SIG-M5 (cell line): ENCODE results near the gene DKKL1.

Experiments used
- DNase-seq: peaks from one replicate; lab custom pipeline; 2025; lab: John Stamatoyannopoulos, UW

Gene DKKL1

DNA sequence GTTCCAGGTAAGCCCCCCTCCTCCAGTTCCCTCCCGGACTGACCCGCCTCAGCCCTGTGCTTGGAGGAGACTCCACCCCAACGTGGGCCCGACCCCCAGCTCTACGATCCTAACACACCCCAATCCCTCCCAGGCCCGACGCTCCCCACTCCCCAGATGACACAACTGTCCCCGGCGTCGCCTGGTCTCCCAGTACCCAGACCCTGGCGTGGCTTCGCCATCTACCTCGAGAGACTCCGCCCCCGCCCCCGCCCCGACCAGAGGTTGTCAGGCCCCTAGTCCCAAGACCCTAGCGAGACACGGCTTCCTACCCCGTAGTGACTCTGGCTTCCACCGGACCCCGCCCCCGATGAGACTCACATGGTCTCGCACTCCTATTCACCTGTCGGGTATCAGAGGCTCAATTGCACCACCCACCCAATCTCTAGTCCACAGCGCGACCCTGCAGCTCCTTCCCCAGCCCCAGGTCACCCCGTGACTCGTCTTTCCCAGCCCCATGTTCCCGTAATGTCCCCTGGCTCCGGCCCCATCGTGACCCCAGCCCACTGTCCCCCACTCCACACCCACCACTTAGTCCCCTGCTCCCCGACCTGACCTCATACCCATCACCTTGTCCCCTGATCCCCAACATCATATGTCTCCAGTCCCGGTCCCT lies 25.5 kb upstream of the DKKL1 start:
- DNase-seq = no peak

DNA sequence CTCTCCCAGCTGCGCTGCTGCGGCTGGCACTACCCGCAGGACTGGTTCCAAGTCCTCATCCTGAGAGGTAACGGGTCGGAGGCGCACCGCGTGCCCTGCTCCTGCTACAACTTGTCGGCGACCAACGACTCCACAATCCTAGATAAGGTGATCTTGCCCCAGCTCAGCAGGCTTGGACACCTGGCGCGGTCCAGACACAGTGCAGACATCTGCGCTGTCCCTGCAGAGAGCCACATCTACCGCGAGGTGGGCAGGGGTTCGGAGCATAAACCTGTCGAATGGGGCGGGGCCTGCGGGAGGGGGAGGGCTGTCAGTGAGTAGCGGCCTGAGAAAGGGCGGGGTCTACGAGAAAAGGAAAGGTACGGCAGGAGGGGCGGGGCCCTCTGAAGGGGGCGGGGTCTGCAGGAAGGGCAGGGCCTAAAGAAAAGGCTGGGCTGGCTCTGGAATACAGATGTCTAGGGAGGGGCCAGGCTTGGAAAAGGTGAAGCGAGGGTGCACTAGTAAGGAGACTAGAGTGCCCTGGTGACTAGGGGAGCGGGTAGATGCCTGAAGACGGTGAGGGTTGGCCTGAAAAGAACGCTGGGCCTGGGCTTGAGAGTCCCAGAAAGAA lies 24.9 kb upstream of the DKKL1 start:
- no peak for DNase-seq

DNA sequence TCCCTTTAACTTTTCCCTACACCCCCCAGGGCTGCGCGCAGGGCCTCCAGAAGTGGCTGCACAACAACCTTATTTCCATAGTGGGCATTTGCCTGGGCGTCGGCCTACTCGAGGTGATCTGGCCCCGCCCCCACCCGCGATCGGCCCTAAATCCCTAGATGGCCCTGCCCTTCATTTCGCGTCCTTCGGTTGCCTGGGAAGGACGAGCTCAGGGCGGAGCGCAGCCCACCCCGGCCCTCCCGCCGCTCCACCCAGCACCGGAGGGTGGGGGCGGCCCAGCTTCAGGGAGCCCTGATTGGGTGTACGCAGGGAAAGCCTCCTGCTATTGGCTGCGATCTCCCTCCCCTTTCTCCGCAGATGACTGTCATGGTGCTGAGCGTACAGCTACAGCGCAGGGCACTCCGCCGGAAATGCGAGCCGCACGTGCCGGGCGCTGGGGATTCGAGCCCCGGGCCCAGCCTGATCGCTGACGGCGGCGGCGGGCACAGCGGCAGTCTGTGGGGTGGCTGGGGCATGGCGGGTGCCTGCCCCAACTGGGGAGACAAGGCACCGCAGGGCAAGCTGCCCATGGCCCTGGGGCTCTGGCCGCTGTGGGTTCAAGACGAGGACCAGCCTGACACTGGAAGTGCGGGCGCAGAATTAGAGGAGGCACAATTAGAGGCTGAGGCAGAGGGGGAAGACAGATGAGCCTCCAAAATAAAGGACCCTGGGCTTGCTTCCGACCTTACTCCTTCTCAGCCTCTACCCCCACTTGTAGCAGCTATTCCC lies 24.2 kb upstream of the DKKL1 start:
- DNase-seq = no peak

DNA sequence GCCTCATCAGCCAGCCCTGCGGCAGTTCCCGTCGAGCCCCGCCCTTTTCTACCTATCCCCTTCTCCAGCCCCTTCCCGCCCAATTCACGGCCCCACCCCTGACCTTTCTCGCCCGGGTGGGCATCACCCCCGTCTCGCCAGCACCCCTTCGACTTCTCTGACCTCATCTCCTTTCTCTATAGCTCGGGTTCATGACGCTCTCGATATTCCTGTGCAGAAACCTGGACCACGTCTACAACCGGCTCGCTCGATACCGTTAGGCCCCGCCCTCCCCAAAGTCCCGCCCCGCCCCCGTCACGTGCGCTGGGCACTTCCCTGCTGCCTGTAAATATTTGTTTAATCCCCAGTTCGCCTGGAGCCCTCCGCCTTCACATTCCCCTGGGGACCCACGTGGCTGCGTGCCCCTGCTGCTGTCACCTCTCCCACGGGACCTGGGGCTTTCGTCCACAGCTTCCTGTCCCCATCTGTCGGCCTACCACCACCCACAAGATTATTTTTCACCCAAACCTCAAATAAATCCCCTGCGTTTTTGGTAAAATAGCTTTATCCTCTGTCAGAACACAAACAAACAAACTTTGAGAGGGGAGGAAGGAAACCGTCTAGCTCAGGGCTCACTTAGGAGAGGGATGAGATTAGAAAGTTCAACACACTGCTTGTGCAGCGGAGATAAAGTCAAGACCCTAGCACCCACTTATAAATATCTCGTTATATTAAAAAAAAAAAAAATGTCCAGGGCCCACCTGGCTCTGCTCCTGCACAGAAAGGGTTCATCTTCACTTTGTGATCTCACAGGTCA lies 23.4 kb upstream of the DKKL1 start:
- DNase-seq = no peak

DNA sequence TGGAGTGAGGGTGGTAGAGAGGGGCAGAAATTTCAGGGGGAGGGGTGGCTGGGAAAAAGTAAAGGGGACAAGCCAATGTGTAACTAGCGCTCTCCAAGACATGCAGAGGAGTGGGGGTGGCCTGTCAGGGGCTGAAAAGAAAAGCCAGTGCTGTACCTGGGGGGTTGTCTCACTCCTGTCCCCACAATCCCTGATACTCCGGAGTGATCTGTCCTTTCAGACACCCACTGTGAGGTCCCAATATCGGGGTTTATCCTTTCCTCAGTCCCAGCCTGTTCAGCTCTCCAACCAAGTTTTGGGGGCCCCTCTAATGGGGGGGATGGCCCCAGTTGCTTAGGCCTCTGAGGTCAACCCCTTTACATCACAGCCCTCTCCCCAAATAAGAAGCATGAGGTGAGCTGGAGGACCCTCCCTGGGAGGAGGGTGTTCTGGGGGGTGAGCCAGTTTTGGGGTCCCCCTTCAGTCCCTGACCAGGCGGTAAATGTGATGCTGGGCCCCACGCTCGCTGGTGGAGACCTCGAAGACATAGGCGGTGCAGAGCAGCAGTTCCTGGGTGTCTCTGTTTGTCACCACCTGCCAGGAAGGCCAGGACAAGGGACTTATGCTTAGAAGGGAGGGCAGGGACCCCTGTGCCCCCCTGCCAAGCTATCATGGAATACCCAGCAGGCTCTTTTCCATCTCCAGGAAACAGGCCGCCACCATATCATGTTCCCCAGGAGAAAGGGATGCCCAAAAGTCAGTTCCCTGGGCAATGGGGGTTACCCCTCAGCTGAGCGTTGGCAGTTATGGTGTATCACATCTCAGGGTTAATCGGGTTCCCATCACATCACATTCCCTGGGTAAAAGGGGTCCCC lies 22.6 kb upstream of the DKKL1 start:
- DNase-seq = no peak

DNA sequence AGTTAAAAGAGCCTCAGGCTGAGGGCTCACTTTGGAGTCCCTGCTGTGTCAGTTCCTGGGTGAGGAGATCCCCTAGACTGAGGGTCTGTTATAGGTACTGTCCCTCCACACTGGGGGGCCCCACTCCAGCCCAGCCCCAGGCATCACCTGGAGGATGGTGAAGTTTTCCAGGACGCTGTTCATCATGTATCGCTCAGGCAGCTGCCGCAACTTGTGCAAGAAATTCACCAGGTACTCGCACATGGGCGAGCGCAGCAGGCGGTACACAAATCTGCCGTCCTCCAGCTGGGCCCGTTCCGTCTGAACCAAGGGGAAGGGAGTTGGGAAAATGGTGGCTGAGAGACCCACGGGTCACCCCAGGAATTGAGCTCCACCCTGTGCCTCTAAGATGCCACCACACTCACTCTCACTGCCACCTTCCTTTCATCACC lies 21.4 kb upstream of the DKKL1 start:
- no peak for DNase-seq

DNA sequence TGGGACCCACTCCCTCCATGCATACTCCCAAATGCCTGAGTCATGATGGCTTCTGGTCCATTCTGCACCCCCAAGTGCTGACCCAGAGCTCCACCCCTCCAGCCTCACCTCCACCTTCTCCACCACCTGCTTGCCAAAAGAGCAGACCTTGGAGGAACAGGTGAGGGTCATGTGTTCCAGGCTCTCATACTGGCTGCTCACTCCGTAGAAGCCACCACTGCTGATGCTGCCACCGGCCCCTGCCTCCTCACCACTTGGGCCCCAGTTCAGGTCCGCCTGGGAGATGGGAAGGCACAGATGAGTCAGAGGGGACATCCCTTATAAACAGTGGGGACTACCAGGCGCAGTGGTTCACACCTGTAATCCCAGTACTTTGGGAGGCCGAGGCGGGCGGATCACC lies 20.6 kb upstream of the DKKL1 start:
- DNase-seq = no peak

DNA sequence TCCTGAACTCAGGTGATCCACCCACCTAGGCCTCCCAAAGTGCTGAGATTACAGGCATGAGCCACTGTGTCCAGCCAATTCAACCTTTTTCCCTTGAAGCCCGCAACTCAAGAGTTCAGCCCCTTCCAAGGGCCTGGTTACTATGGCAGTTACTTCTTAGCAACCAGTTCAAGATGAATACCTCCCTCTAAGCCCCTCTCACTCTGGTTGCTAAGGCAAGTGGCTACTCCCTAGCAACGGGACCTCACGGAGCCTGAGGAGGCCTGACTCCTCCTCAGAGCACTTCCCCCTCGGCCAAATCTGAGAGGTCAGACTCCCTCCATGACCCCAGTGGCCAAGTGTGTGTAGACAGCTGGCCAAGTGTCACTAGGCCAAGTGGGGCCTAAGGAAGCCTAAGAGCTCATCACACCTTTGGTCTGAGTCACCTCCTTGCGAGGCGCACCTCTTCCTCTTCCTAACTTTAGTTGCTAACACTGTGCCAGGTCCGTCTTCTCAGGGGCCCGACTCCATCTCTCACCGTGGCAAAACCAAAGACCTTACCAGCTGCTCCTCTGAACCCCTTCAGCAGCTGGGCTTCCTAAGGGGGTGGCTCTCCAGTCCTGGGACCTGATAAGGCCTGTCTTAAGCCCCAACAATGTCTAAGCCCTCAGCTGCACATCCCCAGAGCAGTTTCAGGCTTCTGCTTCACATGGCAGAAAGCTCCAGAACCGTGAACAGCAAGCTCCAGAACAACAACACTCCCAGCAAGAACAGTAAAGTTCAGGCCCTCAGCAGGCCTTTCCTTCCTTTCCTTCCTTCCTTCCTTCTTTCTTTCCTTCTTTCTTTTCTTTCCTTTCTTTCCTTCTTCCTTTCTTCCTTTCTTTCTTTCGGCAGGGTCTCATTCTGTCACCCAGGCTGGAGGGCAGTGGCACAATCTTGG lies 18.9 kb upstream of the DKKL1 start:
- DNase-seq = no peak

DNA sequence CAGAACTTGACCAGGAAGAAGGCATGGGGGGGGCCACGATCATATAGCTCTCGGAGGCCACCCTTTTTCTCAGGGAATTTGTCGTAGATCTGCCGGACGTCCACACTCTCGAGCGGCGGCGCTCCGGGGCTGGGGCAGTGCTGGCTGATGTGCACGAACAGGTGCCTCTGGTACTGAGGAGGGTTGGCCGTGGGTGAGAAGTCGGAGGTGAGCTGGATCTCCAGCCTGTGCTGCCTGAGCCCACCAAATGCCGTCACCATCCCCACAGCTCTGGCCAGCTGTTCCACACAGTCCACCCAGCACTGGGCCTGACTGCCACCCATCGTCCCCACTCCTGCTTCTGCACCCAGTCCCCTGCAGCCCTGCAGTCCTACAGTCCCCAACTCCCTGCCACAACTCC lies 16.5 kb upstream of the DKKL1 start:
- no peak for DNase-seq

DNA sequence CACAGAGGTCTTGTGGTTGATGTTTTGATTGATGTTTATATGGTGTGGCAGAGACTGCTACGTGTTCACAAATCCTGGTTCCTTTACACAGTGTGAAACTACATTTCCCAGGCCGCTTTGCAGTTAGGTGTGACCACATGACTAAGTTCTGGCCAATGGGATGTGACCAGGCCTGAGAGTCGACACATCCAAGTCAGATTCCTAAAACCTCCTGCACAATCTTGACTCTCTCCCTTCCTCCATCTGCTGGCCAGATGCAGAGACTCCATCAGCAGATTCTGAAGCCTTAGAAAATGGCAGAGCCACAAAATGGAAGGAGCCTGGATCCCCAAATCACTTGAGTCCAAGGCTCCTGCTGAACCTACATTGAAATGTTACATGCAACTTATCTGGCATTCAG lies 15.8 kb upstream of the DKKL1 start:
- no peak for DNase-seq

DNA sequence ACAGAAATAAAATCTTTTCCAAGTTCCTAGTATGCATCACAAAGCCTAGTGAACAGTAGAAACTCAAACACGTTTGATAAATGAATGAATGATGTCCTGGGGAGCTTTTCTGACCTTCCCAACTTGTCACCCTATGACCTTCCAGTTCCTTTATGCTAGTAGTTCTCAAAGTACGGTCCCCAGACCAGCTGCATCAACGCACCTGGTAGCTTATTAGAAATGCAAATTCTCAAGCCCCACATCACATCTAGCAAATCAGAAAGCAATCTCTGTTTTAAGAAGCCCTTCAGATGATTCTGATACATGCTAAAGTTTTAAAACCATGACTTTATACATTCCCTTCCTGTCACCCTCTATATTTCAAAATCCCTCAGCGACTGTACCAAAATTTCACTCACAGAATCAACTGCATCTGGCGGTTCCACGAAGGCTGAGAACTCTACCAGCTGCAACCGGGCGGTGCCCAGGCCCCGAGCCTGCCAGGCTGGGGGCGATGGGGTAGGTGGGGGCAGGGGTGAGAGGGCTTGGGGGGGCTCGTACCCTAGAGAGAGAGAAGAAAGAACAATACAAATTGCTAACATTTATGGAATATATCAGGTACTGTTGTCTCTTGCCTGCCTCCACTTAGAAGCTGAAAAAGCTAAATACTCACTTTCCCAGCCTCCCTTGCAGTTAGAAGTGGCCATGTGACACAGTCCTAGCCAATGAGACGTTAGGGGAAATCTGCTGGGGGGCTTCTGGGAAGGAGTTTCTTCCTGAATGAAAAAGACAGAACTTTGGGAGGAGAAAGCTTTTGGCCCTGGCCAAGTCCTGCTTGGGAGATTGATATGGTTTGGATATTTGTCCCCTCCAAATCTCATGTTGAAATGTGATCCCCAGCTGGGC lies 15.1 kb upstream of the DKKL1 start:
- DNase-seq = no peak

DNA sequence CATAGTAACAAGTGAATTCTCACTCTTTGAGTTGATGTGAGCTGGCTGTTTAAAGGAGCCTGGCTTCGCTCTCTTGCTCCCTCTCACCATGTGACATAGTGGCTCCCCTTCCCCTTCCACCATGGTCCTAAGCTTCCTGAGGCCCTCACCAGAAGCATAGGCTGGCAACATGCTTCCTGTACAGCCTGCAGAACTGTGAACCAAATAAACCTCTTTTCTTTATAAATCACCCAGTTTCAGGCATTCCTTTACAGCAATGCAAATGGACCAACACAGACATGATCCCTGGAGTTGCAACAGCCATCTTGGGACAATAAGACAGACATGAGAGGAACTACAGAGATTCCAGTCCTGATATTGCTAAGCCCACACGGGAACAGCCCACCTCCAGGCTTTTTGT lies 14.1 kb upstream of the DKKL1 start:
- DNase-seq = no peak

DNA sequence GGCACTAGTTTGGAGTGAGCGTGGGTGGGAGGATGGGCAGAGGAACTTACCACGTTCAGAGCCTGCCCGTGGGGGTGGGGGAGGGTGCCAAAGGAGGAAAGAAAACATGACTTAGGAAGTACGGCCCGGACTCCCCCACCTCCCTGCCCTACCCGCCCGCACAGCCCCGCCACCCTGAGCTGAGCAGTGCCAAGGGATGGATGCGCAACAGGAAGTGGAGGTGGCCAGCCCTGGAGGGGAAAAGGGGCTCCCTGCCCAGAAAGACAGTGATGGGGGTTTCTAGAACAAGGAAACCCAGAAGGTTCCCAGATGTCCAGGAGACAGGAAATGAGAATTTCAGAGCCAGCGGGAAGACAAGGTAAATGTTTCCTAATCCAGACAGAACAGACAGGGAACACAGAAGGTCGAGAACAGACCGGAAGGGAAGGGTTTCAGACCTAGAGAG lies 7.7 kb upstream of the DKKL1 start:
- DNase-seq = no peak

DNA sequence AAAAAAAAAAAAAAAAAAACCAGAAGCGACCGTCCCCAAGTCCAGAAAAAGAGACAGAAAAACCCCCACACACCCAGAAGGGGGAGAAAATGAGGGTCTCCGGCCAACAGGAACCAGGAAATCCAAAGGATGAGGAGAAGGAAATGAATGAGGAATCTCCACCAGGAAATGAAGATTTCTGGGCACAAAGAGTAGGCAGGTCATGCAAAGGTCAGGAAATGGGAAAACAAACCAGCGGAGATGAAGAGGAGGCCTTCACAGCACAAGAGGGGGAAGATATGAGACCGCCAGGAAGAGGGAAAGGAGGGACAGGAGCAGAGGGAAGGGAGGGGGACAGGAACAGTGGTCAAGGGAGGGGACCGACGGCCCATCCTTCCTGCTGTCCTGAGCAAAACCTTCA lies 7.3 kb upstream of the DKKL1 start:
- no peak for DNase-seq

DNA sequence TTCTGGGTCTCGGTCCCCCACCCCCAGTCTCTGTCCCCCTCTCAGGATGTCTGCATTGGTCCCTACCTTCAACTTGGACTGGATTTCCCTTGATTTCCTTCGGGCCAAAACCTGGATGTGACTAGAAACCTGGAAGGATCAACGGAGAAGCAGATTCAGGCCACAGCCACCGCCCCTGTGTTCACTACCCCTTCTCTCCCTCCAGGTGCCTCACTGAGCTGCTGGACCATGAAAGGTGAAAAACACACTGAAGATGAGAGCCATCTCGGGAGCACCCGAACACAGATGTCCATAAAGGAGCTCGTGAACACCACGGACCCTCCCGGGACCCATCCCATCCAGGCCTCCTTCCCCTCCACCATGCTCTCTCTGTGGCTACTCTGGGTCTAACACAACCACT lies 6.5 kb upstream of the DKKL1 start:
- DNase-seq = no peak

DNA sequence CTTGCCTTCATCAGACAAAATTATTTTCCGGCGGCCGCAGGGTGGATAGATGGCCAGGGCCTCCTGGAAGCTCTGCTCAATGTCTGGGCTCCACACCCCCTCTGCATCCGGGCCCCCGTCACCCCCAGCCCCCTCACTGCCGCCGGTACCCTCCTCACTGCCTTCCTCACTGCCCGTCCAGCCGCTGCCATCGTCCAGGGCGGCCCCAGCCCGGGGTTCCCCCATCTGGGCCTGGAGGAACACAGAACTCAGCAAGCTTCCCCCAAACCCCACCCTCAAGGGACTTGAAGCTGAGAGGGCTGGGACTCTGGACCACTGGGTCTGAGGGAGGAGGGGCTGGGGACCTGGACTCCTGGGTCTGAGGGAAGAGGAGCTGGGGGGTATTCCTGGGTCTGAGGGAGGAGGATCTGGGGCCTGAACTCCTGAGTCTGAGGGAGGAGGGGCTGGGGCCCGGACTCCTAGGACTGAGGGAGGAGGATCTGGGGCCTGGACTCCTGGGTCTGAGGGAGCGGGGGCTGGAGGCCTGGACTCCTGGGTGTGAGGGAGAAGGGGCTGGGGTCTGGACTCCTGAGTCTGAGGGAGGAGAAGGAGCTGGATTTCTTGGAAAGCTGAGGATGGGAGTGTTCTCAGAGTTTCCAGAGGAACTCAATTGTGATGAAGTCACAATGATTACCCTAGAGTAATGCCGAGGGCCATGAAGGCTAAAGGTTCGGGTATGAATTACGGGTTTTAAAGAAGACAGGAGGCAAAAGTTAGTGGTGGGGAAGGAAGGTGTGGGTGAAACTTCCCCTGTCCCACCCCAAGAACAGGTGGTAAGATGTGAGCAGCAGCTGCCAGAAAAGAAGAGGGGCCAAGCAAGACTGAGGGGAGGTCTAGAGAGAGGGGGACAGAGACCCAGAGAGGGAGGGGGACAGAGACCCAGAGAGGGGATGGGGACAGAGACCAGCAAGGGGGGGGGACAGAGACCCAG lies 3.5 kb upstream of the DKKL1 start:
- DNase-seq = no peak

DNA sequence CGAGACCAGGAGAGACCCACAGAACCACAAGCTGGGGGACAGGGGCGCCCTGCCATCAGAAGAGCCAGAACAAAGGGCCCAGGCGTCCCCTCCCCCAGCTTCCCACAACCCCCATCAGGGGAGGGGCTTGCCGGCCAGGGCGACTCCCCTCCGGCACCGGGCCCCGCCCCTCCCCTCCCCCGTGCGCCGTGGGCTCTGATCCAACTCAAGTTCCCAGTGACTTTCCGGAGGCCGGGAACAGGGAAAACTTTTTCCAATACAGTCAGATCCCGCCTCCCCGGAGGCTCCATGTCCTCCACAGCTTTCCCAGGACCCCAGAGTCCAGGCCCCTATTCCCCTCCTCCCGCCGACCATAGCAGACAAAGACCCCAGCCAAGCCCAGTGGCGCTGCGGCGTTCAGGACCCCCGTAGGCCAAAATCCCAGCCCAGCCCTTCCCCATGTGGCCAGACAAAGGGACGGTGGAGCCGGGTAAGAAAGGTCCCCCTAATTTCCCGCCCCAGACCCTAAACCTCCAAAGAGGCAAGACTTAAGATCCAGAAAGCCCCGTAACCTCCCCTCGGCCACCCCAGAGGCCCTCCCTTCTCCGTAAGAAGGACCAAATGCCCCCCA lies 2.1 kb upstream of the DKKL1 start:
- no peak for DNase-seq
